GM21528 (cell line): ENCODE results near the gene PPP1CA.

Source experiments
- ATAC-seq: cut with Tn5 transposase; IDR thresholded peaks from one replicate; pipeline ENCODE4 v1.9.1; 2021; ENCODE audit warnings: mild to moderate bottlenecking, moderate library complexity; ENCODE audit not compliant: unreplicated experiment, low FRiP score

Gene PPP1CA

DNA sequence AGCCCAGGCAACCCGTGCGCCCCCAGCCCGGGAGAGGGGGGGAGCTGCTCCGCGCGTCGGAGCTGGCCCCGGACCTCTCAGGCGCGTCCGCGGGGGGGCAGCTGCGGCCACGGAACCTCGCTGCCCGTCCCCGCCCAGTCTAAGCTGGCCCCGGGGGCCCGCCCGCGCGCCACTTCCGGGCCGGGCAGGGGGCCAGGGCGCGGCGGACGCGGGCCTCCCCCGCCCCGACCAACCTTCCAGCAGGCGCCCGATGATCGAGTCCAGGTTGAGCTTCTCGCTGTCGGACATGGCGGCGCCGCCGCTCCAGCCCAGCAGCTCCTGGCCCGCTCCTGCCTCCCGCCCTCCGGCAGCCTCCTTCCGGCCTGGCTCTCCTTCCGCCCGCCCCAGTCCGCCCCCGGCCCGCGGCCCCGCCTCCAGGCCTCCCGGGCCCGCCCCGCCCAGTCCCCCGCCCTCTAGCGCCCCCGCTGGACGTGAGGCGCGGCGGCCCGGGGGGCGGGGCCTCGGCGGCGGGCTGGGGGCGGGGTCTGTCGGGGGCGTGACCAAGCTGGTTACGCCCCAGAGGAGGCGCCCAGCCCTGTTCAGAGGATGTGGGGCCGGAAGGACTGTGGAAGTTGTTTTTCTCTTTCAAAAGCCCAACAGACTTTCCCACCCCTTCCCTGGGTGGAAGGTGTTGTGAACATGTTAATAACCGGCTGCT, at the start of gene PPP1CA:
TSS of gene PPP1CA (minus strand) at position 364 of the 697 bp plus-strand sequence. CDS start at position 288, 76 bp downstream.
- peak; percentile 48 for ATAC-seq

DNA sequence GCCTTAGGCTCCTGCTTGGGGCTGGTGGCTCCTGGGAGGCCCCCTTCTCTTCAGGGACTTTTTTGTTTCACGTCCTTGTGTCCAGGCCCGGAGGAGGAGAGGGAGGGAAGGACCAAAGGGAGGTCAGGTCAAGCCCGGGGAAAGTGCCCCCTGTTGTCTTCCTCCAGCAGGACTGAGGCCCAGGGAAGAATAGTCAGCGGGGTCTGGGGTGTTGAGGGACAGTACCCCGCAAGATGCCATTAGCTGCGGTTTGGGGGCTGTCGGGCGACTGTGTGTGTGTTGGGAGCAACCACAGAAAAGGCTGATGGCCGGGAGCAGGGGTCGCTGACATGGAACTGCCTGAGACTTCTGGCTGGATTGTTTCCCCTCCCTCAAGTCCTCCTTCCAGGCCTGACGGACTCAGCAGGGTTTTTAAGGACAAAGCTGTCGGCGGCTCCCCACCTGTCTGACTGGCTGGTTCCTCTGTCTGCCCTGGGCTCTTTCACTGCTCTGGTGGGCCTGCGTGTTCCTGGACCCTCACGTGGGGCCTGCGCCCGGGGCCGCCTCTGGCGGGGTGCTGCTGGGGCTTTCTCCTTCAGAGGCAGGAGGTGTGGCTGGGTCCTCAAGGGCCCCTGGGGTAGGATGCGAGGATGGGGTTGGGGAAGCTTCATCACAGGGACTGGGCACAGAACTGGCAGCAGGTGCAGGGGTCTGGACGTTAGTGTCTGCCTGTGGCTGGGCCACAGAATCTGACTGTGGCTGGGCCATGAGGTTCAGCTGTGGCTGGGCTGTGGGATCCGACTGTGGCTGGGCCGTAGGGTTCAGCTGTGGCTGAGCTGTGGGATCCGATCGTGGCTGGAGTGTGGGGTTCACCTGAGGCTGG, 49.4 kb upstream of the PPP1CA start:
- ATAC-seq, result no peak

DNA sequence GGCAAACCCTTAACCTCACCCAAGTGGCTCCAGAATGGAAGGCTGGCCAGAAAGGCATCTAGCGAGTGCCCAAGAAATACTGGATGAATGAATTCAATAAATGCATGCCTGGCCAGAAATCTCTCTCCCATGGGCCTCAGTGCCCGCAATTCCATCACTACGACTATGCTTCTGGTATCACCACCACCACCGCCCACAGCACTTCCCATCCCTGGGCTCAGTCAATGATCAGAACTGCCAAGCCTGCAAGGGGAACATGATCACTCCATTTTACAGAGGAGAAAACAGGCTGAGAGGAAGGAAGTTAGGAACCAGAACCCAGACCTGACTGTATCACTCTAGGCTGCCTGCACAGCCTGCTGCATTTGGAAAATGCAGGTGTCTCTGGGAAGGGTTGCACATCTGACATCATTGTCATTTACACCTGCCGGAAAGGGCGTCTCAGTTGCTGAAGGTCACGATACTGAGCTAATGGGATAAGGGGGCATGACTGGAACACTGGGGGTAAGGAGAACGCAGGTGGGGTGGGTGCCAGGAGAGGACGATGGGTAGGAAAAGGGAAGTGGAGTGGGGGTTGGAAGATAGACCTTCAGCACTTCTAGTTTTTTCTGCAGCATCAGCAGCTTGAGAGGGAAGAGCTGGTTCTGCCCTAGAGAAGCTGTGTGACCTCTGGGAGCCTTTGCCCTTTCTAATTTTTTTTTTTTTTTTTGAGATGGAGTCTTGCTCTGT, 47.6 kb upstream of the PPP1CA start:
- no peak for ATAC-seq

DNA sequence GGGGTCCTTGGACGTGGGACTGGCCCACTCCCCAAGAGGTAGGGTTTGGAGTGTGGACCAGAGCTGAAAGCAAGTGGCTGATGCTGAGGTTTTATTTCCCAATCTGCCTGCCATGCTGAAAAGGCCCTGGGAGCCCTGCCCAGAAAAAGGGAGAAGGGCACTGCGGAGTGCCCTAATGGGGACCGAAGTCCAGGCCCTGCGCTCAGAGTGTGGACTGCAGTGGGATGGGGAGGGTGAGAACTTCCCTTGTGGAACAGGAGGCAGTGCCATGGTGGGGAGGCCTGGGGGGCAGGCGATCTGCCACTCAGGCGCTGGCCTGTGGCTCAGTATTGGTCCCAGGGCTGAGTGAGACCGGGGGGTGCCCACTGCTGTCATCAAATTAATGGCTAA, 46.6 kb upstream of the PPP1CA start:
- no peak for ATAC-seq

DNA sequence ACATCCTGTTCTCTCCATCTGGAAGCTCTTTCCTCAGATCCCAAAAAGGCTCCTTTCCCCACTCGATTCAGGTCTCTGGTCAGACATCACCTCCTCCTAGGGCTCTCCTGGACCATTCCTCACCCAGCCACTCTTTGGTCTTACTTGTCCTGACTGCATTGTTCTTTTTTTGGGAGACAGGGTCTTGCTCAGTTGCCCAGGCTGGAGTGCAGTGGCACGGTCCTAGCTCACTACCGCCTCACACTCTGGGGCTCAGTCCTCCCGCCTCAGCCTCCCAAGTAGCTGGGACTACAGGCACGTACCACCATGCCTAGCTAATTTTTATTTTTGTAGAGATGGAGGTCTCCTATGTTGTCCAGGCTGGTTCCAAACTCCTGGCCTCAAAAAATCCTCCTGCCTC, 43.9 kb upstream of the PPP1CA start:
- ATAC-seq, result no peak

DNA sequence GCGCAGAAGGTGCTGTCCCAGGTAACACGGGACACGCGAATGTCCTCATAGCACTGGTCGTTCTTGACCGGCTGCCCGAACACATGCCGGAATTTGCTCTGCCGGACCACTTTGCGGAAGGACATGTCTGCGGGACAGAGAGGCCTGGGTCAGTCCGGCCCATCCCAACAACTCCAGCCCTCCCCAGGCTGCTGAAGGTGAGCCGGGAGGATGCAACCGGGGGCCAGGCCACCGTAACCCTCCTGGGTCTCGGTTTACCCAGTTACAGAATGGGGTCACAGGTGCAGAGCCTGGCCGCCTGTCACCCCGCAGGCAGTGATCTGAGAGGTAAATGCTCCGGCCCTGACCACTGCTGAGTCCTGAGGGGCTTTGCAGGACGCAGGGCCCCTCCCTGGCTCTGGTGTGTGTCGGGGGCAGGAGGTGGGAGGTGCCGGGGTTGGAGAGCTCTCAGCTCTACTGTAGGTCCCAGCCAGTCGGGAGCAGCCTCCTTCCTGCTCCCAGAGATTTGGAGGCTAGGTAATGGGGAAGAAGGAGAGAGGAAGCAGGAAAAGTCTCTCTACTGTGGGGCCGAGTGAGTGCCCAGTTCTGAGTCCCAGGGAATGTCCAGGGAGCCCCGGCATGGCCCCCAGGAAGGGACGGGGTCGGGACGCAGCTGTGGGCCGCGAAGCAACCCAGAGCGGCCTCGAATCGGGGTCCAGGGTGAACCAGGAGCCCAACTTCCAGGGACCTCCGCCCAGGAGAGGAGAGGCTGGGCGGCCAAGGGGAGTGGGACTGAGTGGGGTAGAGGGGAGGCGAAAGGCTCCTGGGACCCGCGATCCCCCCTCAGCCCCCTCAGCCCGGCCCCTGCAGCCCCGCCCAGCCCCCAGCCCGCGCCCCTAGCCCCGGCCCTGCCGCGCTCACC, 41.1 kb upstream of the PPP1CA start:
- ATAC-seq, result no peak

DNA sequence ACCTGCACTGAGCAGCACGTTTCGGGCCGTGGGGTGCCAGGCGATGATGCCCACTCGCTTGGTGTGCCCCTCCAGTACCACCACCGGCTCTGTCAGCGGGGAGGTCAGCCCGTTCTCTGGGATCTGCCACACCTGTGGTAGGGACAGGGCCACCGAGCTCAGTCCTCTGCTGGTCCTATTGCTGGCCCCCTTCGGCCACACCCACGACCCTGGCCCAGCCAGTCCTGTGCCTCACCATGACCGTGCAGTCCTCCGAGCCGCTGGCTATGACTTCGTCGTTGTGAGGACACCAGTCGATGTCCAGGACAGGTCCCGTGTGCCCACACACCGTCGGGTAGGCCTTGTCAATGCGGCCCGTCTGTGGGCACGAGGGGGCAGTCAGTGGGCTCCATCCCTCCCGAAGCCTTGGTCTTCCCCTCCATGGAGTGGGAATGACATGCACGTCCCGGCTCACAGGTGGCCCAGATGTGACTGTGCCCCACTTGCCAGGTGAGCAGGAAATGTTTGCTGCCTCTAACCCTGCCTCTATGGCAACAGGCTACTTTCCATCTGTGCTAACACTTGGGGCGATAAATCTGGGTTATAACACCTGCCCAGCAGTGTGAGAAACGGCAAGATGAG, 40.2 kb upstream of the PPP1CA start:
- no peak for ATAC-seq

DNA sequence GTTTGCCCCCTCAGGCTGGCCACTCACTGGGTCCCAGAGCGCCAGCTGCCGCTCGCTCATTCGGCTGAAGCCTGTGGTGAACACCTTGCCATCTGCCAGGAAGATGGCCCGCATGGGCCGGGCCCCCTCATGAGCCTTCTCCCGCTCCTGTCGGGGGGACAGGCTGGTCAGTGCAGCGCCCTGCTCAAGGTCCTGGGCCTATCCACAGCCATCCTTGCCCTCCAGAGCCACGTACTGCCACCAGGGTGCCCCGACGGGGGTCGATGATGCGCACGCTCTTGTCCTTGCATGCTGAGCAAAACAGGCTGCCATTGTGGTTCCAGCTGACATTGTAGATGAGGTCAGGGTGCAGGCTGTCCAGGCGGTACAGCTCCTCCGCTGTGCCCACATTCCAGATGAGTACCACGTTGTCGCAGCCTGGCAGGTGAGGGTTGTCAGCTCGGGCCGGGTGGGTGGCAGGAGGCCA, 39.5 kb upstream of the PPP1CA start:
- ATAC-seq, result no peak

DNA sequence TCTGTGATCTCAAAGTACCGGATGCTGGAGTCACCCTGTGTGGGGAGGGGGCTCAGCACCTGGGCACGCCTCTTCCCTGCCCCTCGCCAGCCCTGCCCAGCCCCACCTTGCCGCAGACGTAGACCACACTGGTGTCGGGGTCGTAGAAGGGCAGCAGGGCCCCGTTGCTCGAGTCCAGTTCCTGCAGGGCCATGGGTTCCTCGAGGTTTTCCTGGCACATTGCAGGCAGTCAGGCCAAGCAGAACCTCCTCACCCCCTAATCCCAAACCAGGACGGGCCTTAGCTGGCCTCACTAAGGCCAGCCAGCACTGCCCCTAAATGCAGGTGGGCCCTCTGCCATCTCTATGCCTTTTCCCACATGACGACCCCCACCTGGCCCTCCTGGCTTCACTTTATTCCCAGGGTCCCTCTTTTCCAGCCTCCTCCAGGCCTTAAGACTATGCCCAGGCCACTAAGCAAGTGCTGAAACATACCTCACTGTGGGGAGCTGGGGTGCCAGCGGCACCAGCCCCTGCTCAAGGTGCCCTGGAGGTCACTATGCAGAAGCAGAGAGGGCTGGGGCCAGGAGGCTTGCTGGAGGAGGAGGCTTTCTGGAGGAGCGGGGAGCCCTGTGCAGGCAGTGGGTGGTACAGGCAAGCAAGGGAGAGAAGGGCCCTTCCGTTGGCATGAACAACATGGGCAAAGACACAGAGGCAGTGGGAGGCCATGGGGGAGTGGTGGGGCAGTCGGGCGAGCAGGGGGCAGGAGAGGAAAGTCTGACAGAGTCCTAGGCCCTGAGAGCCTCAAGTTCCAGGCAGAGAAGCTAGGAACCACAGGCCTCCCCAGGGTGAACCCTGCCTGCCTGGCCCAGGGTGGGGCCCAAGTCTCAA, 38.8 kb upstream of the PPP1CA start:
- ATAC-seq, result no peak

DNA sequence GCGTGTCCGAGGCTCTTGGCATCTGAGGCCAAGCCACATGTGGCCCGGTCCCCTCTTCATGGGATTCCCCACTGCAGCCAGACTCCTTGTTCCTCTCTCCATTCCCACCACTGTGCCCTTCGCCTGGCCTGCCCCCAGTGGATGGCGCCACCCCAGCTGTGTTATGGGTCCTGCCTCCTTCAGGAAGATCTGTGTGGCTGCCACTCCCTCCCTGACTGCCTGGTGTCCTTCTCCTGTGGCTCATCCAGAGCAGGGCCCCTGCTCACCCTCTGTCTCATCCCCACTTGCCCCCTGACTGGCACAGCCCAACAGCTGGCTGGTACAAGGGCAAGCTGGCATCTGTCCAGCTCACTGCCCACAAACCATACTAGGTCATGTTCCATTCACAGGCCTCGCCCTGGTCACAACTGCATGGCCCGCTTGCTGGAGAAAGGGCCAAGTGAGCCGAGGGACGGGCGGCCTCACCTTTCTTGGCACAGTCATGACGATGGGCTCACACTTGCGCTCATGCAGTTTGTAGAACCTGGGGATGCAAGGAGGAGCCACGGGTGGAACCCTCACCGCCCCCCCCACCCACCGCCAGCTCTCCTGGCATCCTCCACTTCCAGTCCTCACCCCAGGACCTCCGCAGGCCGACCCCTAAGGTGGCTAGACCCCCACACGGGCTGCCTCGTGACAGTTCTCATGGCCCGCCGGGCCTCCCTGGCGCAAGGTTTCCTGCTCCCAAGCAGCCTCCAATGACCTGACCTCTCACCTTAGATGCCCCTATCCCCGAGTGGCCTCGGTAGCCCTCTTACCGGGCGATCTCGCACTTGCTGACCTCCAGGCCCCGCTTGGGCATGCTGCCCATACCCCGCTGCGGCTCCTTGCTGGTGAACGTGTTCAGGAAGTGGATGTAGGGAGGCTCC, 37.9 kb upstream of the PPP1CA start:
- ATAC-seq, result no peak

DNA sequence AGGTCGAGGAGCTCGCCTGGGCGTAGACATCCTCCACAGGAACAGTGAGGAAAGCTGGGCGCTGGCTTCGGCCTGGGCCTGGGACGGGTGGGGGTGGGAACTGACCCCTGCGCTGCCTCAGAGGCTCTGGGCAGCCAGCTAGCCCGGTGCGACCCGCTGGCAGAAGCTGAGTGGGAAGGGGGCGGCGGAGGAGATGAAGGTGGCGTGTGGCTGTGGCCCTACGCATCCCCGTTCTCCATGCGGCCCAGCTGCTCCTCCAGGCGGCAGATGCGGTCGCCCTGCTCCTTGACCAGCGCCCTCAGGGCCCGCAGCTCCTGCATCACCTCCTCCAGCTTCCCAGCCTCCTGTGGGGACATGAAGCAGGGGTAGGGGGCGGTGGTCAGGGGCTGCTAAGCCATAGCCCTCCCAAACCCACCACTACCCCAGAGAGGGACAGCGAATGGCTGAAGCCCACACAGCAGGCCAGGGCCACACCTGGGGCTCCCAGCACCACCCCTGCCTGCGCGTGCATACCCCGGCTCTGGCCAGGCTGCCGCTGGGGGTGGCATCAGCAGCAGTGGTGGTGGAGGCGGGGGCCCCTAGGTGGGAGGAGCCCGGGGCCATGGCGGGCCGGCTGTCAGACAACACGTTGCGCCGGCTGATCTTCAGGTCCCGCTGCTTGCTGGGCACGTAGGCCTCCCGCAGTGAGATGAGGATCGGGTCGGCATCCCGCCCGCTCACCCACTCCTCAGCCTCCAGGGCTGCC, 36.7 kb upstream of the PPP1CA start:
- ATAC-seq, result no peak

DNA sequence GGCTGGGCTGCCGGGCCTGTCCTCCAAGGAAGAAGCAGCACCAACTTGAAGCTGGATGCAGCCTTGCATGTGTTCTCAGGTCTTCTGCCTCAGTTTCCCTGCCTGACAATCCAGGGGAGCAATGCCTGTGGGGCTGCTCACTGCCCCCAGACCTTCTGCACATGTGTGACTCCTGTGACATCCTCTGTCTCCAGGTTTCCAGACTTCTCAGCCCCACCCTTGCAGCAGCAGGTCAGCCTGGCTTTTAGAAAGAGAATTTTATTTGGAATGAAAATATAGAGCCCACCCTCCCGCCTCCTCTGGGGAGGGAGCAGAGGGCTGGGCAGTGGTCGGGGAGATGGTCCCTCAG, 36.1 kb upstream of the PPP1CA start:
- ATAC-seq, result no peak

DNA sequence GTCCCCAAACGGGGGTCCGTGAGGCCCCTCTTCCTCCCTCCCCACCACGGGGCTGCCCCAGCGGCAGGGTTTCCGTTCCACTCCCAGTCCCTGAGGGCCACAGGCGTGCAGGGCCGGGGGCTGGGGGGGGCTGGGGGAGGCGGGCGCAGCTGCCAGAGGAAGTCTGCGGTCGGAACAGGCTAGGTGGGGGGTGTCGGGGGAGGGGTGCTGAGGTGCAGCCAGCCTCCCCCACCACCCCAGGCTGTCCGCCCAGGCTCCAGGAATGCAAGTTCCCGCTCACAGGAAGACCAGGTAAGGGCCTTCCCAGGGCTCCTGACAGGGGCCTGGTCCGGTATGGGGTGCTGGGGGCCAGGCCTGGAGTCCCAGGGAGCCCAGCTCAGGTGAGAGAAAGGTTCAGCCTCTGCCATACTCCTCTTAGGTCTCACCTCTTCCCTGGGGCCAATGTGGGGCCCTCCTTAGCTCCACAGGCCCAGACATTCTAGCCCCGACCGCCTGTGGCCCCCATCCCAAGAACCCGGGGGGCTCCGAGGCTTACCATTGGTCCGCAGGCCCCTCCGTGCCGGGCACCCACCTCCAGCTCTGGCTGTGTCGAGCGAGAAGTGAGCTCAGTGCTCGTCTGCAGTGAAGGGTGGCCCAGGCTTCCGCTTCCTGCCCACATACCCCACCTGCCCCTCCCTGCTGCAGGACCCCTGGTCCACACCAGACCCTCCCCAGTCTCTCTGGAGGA, 35.6 kb upstream of the PPP1CA start, which contains the start of gene PTPRCAP:
TSS of gene PTPRCAP (minus strand) at position 601 of the 727 bp plus-strand sequence. CDS start at position 538, 63 bp downstream.
- no peak for ATAC-seq

DNA sequence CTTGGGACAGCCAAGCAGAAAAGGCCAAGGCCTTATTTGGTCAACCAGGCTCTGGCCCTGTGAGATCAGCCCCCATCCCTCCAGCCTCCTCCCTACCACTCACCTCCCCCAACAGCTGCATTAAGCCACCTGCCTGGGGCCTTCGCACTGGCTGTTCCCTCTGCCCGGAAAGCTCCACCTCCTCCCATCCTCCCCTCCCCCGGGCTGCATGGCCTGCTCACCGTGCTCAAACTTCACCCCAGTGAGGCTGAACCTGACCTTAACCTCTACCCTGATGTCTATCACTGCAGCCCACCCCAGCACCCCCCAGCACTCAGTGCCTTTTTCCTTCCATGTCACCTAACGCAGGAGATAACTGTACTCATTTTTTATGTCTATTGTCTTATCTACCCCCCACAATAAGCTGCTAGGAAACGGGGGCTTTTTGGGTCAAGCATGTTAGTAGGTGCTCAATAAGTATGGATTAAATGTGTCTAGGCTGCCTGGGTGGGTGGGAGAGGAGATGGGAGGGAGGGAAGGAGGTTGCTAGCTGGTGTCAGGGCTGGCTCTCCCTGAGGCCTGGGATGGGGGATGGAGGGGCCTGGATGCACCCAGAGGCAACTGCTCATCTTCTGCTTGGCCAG, 34.9 kb upstream of the PPP1CA start:
- ATAC-seq, result no peak

DNA sequence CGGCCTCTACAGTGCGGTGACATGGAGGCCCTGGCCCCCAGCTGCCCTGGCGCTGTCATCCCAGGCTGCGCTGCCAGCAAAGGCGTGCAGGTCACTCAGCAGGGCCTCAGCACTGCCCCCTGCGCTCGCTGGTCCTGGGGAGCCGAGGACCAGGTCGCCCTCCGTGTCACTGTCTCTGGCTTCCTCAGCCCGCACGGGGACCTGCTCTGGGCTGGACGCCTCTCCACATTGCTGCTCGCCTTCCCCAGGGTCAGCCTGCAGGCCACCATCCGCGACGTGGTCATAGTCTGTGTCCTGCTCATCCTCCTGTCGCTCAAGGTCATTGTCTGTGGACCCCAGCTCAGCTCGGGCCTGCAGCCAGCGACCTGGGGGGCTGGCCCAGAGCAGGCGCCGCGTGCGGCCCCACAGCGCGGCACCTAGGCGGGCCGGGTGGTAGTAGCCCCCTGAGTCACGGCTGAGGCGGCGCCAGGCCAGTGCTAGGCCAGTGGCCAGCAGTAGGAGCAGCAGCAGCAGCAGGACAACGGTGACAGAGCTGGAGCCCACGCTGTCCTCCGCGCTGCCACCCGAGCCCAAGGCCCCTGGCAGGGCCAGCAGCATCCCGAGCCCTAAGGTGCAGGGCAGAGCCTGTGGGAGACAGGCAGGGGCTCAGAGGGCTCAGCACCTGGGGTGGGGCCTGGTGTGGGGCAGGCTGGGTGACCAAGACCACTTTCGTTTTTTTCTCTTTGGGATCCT, 34.2 kb upstream of the PPP1CA start:
- ATAC-seq, result no peak
